GM19025 (cell line): ENCODE results near the gene RTN4RL2.

Source experiments
- ATAC-seq: cut with Tn5 transposase; IDR thresholded peaks from one replicate; pipeline ENCODE4 v1.9.1; 2021; ENCODE audit warnings: mild to moderate bottlenecking, low read depth, moderate library complexity; ENCODE audit not compliant: unreplicated experiment

RTN4RL2 gene

GRCh38 chr11:57515332-57516060, 55.2 kb downstream of the RTN4RL2 start, which contains the start of gene SLC43A1:
TSS of gene SLC43A1 (minus strand) at chr11:57515702. CDS start at chr11:57514111, 1,591 bp downstream.
- ATAC-seq, result peak; percentile 48

- ATAC-seq, result no peak
These were observed 55.7 kb downstream of the RTN4RL2 start for GRCh38 chr11:57516061-57516443.

- ATAC-seq, result no peak
These were observed 60.8 kb downstream of the RTN4RL2 start for GRCh38 chr11:57521116-57521515.

- no peak for ATAC-seq
These were observed 63.1 kb downstream of the RTN4RL2 start for GRCh38 chr11:57523419-57523818.
